Measurements from ENCODE around the gene KRTAP10-1. TPM values are rescaled to one million over a fixed set of nuclear protein-coding genes. Genes with fewer than 3 reads are reported as not detected.

Gene KRTAP10-1
- total RNA-seq, 1 experiment from 2014 or later = not detected

- TF ChIP-seq REST (IDR thresholded peaks at IDR 0.05; ENCODE audit: insufficient read depth in 1 of 2, low read depth in 2 of 2, low read length in 1 of 2) (no peak), POLR2AphosphoS5 (IDR thresholded peaks at IDR 0.05; ENCODE audit: low read depth, low read length) (no peak), SIN3A (IDR thresholded peaks at IDR 0.05; ENCODE audit: borderline replicate concordance, insufficient read depth, low read depth, low read length) (no peak), CTCF (IDR thresholded peaks at IDR 0.05) (no peak), TCF7L2 (IDR thresholded peaks at IDR 0.05; ENCODE audit: low read depth, low read length) (no peak)
- intact Hi-C loops (cut with micrococcal nuclease; ENCODE audit: unreplicated experiment) (no loop called here), in situ Hi-C loops (cut with HindIII; ENCODE audit: low pct_unique_long_range_greater_than_20kb, low sequenced_read_pairs) (no loop called here)
- DNase-seq (ENCODE audit: low read depth, low spot score) = no peak
- Histone ChIP-seq H3K4me1 (ENCODE audit: control insufficient read depth, insufficient read depth, low read length) (no peaks in the 10 kb centered on the region), H3K36me3 (ENCODE audit: control insufficient read depth, insufficient read depth, low read length) (no peaks in the 10 kb centered on the region), H3K27ac (ENCODE audit: low read length) (no peak overlapping the region), H3K27me3 (ENCODE audit: control insufficient read depth, insufficient read depth, low read length) (no peaks in the 10 kb centered on the region), H3K9me3 (ENCODE audit: control insufficient read depth, insufficient read depth, low read depth, low read length) (no peaks in the 10 kb centered on the region), H3K4me3 (ENCODE audit: low read depth in 2 of 2, low read length in 2 of 2) (no peak overlapping the region)
- POLR2A ChIA-PET = no interaction called here
- no TSS peak for BruUV-seq (replicated peaks)
- CTCF ChIA-PET = no interaction called here
- ATAC-seq = no peak
These were observed 25.0 kb upstream of the KRTAP10-1 start for GRCh38 chr21:44564886-44565598.

GRCh38 chr21:44564099-44564498, 24.1 kb upstream of the KRTAP10-1 start:
- ChIA-PET POLR2A (interaction anchor here (0.6 kb wide), 1 partner anchor 635 kb away, joined by 3 read pairs; no protein-coding TSS in a partner anchor), CTCF (no interaction called here)
- BruUV-seq (replicated peaks) = no TSS peak
- H3K36me3 ChIP-seq (ENCODE audit: control insufficient read depth, insufficient read depth, low read length) = no peaks in the 10 kb centered on the region
- no peaks in the 10 kb centered on the region for H3K27me3 ChIP-seq (ENCODE audit: control insufficient read depth, insufficient read depth, low read length)
- intact Hi-C loops (cut with micrococcal nuclease; ENCODE audit: unreplicated experiment) (no loop called here), in situ Hi-C loops (cut with HindIII; ENCODE audit: low pct_unique_long_range_greater_than_20kb, low sequenced_read_pairs) (no loop called here)
- TF ChIP-seq TCF7L2 (IDR thresholded peaks at IDR 0.05; ENCODE audit: low read depth, low read length) = no peak
- TF ChIP-seq POLR2AphosphoS5 (IDR thresholded peaks at IDR 0.05; ENCODE audit: low read depth, low read length) = no peak
- no peak for TF ChIP-seq SIN3A (IDR thresholded peaks at IDR 0.05; ENCODE audit: borderline replicate concordance, insufficient read depth, low read depth, low read length)
- no peak for TF ChIP-seq REST (IDR thresholded peaks at IDR 0.05; ENCODE audit: insufficient read depth in 1 of 2, low read depth in 2 of 2, low read length in 1 of 2)
- no peak for TF ChIP-seq CTCF (IDR thresholded peaks at IDR 0.05)
- H3K9me3 ChIP-seq (ENCODE audit: control insufficient read depth, insufficient read depth, low read depth, low read length) = no peaks in the 10 kb centered on the region
- no peaks in the 10 kb centered on the region for H3K4me1 ChIP-seq (ENCODE audit: control insufficient read depth, insufficient read depth, low read length)
- DNase-seq (ENCODE audit: low read depth, low spot score) (no peak), ATAC-seq (no peak)
- no peak overlapping the region for H3K4me3 ChIP-seq (ENCODE audit: low read depth in 2 of 2, low read length in 2 of 2)
- H3K27ac ChIP-seq (ENCODE audit: low read length) = no peak overlapping the region
